NB4 (cell line): Measurements from ENCODE around the gene HTR1E.
"Not testable (repeated sequence)": the region's sequence is repeated elsewhere in the genome, so short reads cannot be mapped to it uniquely, and the experiment has no call there.

Experiments
- DNase-seq: peaks from one replicate; pipeline ENCODE4 v3.0.0; 2010; ENCODE audit warnings: low read depth
- H3K4me3 ChIP-seq: one replicate; pipeline ENCODE4 v1.5.1; 2011; ENCODE audit warnings: mild to moderate bottlenecking, low read depth, low read length, moderate library complexity
- CTCF ChIP-seq: IDR thresholded peaks from one replicate; pipeline ENCODE4 v1.5.1; 2012; ENCODE audit warnings: low read depth, low read length
- MAX ChIP-seq: IDR thresholded peaks from 2 replicates; pipeline ENCODE4 v1.6.1; 2011; ENCODE audit warnings: low read depth, low read length
- MYC ChIP-seq: IDR thresholded peaks from 2 replicates; pipeline ENCODE4 v1.6.1; 2011; ENCODE audit warnings: low read depth, low read length
- POLR2A ChIP-seq: IDR thresholded peaks from 2 replicates; pipeline ENCODE4 v1.6.1; 2011; ENCODE audit warnings: mild to moderate bottlenecking; ENCODE audit not compliant: insufficient read length; ENCODE audit errors: extremely low read depth

Gene HTR1E

DNA sequence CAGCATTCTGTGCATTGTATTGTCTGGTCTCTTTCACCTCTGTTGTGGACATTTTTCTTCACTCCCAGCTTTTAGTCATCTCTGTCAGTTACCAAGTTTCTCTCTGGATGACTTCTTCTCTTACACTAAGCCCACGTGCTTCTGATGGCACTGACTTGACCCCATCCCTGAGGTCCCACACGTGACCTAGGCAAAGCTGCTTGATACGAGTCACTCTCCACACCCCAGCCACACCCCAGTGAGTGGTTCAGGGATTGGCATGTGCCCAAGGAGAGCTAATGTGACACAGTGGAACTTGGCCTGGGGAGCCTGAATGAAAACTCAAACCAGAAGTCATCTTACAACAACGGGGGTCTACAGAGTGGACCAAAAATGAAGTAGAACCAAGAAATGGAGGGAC, 32.2 kb downstream of the HTR1E start:
- no peak for DNase-seq
- no peak for TF ChIP-seq CTCF
- no peak for TF ChIP-seq MYC
- H3K4me3 ChIP-seq: no peak overlapping the region

DNA sequence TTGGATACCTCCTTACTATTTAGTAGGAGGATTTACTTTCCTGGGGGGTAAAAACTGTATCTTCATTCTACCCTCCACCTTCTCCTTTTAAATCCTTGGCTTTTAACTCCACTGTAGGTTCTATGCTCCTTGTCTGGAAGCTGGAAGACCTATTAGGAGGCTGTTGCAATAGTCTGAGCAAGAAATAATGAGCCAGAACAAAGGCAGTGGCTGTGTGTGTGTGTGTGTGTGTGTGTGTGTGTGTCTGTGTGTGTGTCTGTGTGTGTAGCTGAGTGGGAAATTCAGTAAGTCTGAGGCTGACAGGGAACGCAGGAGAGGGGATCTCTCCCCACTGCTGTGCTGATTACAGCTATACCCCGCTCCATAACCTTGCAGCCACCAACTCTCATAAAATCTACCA, 35.8 kb downstream of the HTR1E start:
- no peak overlapping the region for H3K4me3 ChIP-seq
- no peak for DNase-seq
- TF ChIP-seq MYC: no peak
- TF ChIP-seq MAX: no peak
- no peak for TF ChIP-seq POLR2A

- DNase-seq: no peak
- H3K4me3 ChIP-seq: no peak overlapping the region
- no peak for TF ChIP-seq MYC
- no peak for TF ChIP-seq POLR2A
- no peak for TF ChIP-seq MAX
- no peak for TF ChIP-seq CTCF
These were observed 40.9 kb downstream of the HTR1E start for GRCh38 chr6:86978251-86978650.

DNA sequence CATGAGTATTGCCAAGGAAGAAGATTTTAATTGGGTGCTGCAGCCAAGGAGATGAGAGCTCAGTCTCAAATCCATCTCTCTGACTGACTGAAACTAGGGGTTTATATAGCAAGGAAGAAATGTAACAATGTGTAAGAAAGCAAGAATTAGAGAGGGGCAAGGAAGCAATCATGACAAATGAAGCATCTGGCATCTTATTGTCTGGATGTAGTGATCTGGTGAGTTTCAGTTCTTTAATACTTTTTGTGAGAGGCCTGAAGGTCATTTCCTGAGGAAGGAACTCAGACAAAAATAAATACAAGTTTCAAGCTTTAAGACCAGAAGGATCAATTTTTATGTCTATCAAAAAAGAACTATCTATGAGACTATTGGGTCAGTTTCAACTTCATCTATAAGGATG, 64.2 kb downstream of the HTR1E start:
- no peak for TF ChIP-seq MAX
- TF ChIP-seq CTCF: no peak
- no peak for TF ChIP-seq POLR2A
- no peak for TF ChIP-seq MYC
- no peak overlapping the region for H3K4me3 ChIP-seq
- no peak for DNase-seq

DNA sequence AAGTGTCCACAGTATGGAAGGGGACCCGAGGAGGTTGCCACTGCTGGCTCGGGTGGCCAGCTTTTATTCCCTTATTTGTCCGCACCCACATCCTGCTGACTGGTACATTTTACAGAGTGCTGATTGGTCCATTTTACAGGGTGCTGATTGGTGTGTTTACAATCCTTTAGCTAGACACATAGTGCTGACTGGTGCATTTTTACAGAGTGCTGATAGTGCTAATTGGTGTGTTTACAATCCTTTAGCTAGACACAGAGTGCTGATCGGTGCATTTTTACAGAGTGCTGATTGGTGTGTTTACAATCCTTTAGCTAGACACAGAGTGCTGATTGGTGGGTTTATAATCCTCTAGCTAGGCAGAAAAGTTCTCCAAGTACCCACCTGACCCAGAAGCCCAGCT, 65.1 kb downstream of the HTR1E start:
- H3K4me3 ChIP-seq, DNase-seq: not testable (repeated sequence)

DNA sequence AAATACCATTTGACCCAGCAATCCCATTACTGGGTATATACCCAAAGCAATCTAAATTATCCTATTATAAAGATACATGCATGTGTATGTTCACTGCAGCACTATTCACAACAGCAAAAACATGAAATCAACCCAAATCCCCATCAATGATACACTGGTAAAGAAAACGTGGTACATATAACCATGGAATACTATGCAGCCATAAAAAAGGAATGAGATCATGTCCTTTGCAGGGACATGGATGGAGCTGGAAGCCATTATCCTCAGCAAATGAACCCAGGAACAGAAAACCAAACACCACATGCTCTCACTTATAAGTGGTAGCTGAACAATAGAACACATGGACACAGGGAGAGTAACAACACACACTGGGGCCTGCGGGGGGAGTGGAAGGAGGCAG, 69.2 kb downstream of the HTR1E start:
- not testable (repeated sequence) for DNase-seq, H3K4me3 ChIP-seq

GRCh38 chr6:87009581-87009980, 72.3 kb downstream of the HTR1E start:
- not testable (repeated sequence) for DNase-seq, H3K4me3 ChIP-seq

DNA sequence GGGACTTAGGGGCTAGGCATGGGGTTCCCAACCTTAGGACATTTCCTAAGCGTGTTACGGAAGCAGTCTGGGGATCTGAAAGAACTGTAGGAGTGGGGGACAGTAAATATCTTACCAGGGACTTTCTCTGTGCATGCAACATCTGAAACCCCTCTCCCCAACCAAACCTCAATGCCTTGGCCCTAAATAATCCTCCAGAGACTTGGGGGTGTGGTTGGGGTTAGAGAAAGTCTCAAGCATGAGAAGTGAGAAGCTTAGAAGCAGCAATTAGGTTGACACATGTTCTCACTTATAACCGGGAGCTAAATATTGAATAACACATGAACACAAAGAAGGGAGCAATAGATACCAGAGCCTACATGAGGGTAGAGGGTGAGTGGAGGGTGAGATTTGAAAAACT, 74.7 kb downstream of the HTR1E start:
- no peak overlapping the region for H3K4me3 ChIP-seq
- no peak for DNase-seq
- TF ChIP-seq POLR2A: no peak
- no peak for TF ChIP-seq MYC

GRCh38 chr6:87012743-87013142, 75.4 kb downstream of the HTR1E start:
- no peak for TF ChIP-seq CTCF
- no peak for TF ChIP-seq POLR2A
- no peak for TF ChIP-seq MYC
- no peak for TF ChIP-seq MAX
- no peak for DNase-seq
- H3K4me3 ChIP-seq: no peak overlapping the region
